ENCODE measurements around the gene CRISPLD2. TPM values are rescaled to one million over a fixed set of nuclear protein-coding genes. Genes with fewer than 3 reads are reported as not detected.
"Not testable (repeated sequence)": the region's sequence is repeated elsewhere in the genome, so short reads cannot be mapped to it uniquely, and the experiment has no call there.

CRISPLD2 gene
- total RNA-seq, 1 donor from 2014 or later, result 34.9 TPM

DNA sequence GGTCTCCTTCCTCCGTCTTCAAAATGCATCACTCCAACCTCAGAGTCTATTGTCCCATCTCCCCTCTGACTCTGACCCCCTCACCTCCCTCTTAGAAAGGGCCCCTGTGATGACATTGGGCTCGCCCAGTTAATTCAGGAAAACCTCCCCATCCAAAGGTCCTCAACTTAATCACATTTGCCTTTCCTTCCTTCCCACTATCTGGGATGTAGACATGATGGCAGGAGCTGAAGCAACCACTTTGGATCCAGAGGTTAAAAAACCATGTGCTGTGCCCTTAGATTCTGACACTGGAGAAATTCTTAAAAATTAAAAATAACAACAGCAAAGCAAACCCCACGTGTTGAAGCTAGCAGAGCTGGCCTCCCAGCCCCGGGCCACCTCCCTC lies 111.3 kb downstream of the CRISPLD2 start:
- TF ChIP-seq, protein P1, sequence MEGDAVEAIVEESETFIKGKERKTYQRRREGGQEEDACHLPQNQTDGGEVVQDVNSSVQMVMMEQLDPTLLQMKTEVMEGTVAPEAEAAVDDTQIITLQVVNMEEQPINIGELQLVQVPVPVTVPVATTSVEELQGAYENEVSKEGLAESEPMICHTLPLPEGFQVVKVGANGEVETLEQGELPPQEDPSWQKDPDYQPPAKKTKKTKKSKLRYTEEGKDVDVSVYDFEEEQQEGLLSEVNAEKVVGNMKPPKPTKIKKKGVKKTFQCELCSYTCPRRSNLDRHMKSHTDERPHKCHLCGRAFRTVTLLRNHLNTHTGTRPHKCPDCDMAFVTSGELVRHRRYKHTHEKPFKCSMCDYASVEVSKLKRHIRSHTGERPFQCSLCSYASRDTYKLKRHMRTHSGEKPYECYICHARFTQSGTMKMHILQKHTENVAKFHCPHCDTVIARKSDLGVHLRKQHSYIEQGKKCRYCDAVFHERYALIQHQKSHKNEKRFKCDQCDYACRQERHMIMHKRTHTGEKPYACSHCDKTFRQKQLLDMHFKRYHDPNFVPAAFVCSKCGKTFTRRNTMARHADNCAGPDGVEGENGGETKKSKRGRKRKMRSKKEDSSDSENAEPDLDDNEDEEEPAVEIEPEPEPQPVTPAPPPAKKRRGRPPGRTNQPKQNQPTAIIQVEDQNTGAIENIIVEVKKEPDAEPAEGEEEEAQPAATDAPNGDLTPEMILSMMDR (IDR thresholded peaks at IDR 0.05), result no peak
- intact Hi-C loops (cut with DNase I), result no loop called here
- no peak for DNase-seq

DNA sequence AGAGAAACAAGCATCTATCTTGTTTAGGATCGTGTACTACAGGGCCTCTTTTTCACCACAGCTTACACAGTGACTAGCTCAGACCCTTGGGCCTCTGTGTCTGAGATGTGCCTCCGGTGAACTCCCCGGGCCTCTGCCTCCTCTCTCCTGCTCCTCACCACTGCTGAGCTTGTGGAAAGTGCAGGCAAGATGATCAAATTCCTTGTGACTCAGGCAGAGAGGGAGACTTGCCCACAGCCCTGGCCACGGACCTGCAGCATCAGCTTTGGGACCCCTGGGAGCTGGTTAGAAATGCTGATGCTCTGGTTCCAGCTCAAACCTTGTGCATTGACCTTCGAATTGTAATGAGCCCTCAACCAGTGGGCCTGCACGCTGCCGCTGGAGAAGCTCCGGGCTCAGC lies 111.7 kb downstream of the CRISPLD2 start:
- DNase-seq (no peak), ATAC-seq (no peak)
- intact Hi-C loops (cut with DNase I), result no loop called here
- Histone ChIP-seq H3K36me3 (no peaks in the 10 kb centered on the region), H3K4me1 (peaks cover 18% of the 10 kb centered on the region), H3K4me3 (no peak overlapping the region), H3K27ac (no peak overlapping the region), H3K27me3 (ENCODE audit: low read depth) (no peaks in the 10 kb centered on the region), H3K9me3 (no peaks in the 10 kb centered on the region)
- TF ChIP-seq, protein P1 (IDR thresholded peaks at IDR 0.05), result no peak

More for the DNA sequence above, 111.3 kb downstream of the CRISPLD2 start:
- Histone ChIP-seq H3K36me3 (no peaks in the 10 kb centered on the region), H3K27ac (no peak overlapping the region), H3K4me3 (no peak overlapping the region), H3K9me3 (no peaks in the 10 kb centered on the region), H3K27me3 (ENCODE audit: low read depth) (no peaks in the 10 kb centered on the region), H3K4me1 (peaks cover 18% of the 10 kb centered on the region)
- ATAC-seq, result no peak

DNA sequence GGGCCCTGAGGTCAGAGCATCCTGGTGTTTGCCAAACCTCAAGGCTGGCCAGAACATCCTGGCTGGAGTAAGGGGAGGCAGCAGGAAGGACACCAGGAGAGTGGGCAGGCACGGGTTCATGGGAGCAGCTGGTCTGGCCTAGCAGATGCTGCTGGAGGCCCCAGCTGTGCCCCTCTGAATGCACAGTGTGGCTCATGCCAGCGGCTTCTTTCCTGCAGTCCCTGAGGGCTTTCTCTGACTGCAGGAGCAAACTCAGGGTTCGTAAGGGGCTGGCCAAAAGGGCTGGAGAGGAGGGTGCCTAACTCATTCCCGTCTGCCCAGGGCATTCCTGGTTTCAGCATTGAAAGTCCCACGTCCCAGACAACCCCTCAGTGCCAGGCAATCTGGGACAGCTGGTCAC lies 112.9 kb downstream of the CRISPLD2 start:
- Histone ChIP-seq H3K27ac (no peak overlapping the region), H3K27me3 (ENCODE audit: low read depth) (no peaks in the 10 kb centered on the region), H3K4me3 (no peak overlapping the region), H3K9me3 (no peaks in the 10 kb centered on the region), H3K36me3 (no peaks in the 10 kb centered on the region), H3K4me1 (peaks cover 18% of the 10 kb centered on the region)
- ATAC-seq (no peak), DNase-seq (no peak)
- TF ChIP-seq, protein P1 (IDR thresholded peaks at IDR 0.05), result no peak
- intact Hi-C loops (cut with DNase I), result no loop called here

DNA sequence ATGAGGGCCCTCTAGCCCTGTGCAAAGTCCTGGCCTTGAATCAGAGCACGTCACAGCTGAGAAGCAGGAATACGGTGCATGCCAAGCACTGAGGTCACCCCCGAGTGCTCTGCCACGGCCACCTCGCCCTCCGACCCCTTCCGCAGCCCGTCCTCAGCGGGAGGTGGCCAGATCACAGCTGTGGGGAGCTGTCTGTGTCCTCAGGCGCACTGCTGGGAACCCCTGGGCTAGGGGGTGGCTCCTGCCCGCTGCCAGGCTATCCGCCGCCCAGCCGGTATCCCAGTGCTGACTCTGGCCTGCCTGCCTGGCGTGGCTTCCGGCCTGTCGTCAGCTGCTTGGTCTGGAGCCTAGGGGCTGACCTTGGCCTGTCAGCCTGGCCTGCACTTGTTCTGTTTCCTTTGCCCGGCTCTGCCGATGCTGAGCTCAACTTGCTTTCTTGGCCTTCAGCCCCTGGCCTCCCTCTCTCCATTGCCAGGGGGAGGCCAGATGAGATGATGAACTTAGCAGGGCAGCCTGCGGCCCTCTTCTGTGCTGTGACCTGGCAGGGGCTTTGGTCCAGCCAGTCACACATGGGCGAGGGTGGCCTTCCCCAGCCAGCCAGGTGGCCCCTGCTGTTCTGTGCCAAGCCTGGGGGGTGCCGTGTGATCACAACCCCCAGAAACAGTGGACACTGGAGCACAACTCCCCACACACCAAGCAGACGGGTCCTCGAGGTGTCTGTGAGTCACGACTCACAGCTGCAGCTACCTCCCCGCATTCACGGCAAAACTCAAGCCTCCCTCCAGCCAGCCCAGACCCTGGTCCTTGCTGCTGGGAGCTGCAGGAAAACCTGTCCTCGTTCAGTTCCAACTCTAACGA lies 114.2 kb downstream of the CRISPLD2 start:
- intact Hi-C loops (cut with DNase I), result no loop called here
- no peaks in the 10 kb centered on the region for H3K36me3 ChIP-seq
- DNase-seq, result no peak
- peak; percentile 77 to 79 for ATAC-seq
- H3K27me3 ChIP-seq (ENCODE audit: low read depth), result no peaks in the 10 kb centered on the region
- H3K4me1 ChIP-seq, result peaks cover 16% of the 10 kb centered on the region
- peak overlapping the region; percentile 68 for H3K27ac ChIP-seq
- no peak overlapping the region for H3K4me3 ChIP-seq
- TF ChIP-seq, protein P1 (IDR thresholded peaks at IDR 0.05), result no peak
- H3K9me3 ChIP-seq, result no peaks in the 10 kb centered on the region

DNA sequence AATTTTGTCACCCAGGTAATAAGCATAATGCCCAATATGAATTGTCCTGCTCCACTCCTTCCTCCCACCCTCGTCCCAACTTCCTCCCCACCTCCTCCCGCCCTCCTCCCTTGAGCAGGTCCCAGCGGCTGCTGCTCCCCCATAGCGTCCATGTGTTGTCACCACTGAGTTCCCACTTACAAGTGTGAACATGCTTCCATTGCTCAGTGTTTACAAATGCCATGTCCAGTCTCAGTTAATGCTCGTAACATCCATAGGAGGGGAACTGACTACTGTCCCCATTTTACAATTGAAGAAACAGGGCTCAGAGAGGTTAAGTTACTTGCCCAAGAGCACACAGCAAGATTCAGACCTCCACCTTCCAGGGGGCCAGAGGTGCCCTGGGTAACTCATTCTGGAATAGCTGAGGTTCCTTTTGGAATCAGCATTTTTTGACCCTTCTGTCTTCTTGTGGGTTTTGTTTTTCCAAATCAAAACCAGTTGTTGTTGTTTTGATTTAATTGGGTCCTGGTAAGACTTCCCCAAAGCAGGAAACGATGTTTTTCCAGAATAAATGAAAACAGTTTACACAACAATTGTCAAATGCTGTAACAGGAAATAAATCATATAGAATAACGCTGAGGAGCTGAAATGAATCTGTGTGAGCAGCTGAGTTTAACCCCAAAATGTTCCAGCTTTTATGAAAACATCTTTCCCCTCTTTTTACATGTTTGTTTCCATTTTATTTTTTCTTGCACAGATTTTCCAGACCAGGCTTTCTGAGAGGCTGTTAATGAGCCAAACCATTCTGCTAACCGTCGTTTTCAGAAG lies 117.6 kb downstream of the CRISPLD2 start:
- intact Hi-C loops (cut with DNase I), result no loop called here
- TF ChIP-seq, protein P1 (IDR thresholded peaks at IDR 0.05), result no peak
- Histone ChIP-seq H3K4me1 (peaks cover 11% of the 10 kb centered on the region), H3K36me3 (no peaks in the 10 kb centered on the region), H3K27me3 (ENCODE audit: low read depth) (no peaks in the 10 kb centered on the region), H3K27ac (no peak overlapping the region), H3K9me3 (no peaks in the 10 kb centered on the region), H3K4me3 (no peak overlapping the region)
- DNase-seq (no peak), ATAC-seq (no peak)

DNA sequence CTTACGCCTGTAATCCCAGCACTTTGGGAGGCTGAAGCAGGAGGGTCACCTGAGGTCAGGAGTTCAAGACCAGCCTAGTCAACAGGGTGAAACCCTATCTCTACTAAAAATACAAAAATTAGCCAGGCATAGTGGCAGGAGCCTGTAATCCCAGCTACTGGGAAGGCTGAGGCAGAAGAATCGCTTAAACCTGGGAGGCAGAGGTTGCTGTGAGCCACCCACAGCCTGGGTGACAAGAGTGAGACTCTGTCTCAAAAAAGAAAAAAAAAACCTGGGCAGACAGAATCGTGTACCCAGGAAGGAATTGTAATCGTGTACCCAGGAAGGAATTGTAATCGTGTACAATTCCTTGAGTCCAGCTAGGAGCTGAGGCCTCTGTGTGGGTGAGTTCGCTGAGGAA lies 118.8 kb downstream of the CRISPLD2 start:
- ATAC-seq; intact Hi-C loops (cut with DNase I); H3K36me3 ChIP-seq; H3K4me1 ChIP-seq; H3K9me3 ChIP-seq; H3K27ac ChIP-seq; DNase-seq; H3K4me3 ChIP-seq; H3K27me3 ChIP-seq (ENCODE audit: low read depth): not testable (repeated sequence)
